Hepatic stellate cell (primary cell): ENCODE results near the gene RBM34.
"Not testable (repeated sequence)": the region's sequence is repeated elsewhere in the genome, so short reads cannot be mapped to it uniquely, and the experiment has no call there.

Source experiments
- DNase-seq: peaks from one replicate; pipeline ENCODE4 v3.0.0; 2011; ENCODE audit warnings: low spot score

RBM34 gene

DNA sequence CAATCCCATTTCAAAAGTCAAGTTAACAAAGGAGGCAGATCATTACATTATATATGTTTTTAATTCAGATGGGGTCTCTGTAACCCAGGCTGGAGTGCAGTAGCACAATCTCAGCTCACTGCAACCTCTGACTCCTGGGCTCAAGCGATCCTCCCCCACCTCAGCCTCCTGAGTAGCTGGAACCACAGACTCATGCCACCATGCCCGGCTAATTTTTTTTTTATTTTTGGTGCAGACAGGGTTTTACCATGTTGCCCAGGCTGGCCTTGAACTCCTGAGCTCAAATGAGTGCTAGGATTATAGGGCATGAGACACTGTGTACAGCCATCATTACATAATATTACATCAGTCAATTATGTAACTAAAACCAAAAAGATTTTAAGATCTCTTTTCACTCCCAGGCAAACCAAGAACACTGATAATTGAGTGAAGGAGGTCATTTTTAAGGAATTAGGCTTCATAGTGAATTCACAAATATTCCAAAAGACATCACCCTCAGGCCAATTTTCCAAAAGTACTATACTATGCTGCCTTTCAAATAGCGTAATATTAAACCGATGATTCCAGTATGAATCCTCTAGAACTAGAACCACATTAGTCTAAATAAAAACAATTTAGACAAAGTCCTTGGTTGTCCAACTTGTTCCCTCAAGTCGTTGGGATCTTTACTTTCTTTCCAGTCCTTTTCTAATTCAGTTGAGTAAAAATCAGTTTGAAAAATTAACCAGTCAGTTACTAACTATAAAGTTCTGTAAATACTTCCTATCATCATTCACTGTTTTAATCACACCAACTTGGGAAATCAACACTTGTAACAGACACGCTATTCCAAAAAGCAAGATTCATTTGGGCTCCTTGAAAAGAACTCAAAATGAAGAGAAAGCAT, 48.5 kb downstream of the RBM34 start:
- no peak for DNase-seq

GRCh38 chr1:235111107-235111506, 49.9 kb downstream of the RBM34 start:
- DNase-seq = no peak

DNA sequence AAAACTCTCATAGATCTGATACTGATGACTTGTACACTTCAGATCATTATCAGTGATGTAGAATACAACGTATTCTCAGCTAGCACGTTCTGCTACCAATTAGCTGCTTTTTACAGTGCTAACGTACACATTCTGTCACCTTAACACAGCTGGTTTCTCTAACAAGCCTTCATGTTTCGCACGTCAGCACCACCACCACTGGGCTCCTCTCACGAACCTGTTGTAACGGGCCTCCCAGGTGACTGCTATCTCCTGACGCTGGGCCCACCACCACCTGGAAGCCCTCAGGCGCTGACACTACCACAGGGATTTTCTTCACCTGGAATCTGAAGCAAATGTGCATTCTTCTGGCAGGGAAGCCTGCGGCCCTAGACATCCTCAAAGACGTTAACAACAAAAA, 52.2 kb downstream of the RBM34 start:
- DNase-seq = no peak

DNA sequence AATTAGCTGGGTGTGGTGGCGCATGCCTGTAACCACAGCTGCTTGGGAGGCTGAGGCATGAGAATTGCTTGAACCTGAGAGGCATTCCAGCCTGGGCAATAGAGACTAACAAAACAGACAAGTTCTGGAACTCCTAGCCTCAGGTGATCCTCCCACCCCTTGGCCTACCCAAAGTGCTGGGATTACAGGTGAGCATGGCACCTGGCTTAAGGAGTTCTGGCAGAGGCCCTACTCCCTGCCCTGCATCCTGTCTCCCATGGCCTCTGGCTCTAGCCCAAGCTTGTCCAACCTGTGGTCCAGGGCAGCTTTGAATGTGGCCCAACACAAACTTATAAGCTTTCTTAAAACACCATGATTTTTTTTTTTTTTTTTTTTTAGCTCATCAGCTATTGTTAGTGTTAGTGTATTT, 52.9 kb downstream of the RBM34 start:
- no peak for DNase-seq

DNA sequence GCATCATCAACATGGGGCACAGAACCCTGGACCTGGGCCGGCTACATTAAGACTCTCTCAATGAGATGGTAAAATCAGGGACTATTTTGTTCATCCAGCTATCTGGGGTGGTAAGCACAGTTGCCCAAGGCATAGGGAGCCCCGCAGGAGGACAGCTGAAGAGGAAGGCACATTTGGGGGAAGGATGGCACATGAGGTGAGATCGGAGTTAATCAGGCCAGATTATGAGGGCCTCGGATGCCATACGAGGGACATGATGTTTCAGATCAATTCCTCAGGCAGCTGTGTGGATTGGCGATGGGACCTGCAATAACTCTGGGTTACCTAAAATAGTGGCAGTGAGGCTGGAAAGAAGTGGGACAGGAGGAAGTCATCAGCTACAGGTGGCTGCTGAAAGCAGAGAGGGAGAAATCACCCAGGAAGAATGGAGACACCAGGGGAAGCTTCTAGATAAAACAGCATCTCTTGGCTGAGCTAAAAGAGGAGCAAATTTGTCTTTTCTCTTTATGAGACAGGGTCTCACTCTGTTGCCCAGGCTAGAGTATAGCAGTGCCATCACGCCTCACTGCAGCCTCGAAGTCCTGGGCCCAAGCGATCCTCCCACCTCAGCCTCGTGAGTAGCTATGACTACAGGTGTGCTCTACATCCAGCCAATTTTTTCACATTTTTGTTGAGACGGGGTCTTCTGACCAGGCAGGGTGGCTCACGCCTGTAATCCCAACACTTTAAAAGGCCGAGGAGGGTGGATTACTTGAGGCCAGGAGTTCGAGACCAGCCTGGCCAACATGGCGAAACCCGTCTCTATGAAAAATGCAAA, 53.5 kb downstream of the RBM34 start:
- DNase-seq = no peak

- no peak for DNase-seq
Observed at GRCh38 chr1:235106457-235106856, 54.6 kb downstream of the RBM34 start.

DNA sequence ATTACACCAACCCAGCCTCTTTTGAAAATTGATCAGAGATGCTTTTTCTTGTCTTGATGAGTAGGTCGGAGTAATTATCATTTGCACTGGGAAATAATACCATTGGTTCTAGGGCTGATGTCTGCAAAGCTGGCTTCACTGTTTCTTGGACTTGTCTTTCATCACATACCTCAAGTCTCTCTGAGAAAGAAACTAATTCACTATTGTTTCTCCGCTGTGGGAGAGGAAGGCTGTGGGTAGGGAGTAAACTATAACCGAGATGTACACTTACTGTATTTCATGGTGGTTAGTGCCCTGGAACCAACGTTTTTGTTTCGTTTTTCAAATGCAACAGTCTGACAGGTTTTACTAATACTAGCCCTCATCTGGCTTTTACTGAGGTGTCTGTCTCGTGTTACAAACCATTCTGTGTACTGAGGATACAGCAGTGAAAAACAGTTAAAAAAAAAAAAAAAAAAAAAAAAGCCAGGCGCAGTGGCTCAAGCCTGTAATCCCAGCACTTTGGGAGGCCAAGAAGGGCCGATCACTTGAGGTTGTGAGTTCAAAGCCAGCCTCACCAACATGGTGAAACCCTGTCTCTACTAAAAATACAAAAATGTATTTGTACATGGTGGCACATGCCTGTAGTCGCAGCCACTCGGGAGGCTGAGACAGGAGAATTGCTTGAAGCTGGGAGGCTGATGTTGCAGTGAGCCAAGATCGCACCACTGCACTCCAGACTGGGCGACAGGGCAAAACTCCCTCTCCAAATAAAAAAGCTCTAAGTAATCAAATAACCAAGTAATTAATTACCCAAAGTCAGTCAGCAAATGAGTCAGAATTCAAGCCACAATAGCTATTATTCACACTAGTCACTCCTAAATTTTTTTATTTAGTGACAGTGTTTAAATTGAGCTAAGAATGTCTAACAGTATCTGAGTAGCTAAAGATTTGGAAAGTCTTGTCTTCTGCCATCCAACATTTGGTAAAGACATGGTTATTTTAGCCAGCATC, 55.7 kb downstream of the RBM34 start:
- DNase-seq = no peak

DNA sequence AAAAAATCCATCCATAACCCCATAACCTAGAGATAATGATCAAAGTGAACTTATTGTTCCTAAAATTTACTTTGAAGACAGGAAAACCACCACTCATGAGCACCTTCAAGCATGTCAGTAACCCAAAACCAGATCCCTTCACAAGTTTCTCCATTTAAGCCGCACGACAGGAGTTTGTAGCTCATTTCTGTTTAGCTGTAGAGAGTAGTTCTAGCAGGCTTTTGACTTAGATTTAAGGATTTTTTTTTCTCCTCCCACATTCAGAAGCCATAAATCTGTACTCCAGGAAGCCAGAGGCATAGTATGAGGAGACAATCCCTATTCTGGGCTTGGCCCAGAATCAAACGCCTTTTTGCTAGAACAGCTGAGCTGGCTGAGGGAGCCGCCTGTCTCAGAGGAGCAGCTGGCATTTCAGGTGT, 58.0 kb downstream of the RBM34 start:
- DNase-seq = no peak

DNA sequence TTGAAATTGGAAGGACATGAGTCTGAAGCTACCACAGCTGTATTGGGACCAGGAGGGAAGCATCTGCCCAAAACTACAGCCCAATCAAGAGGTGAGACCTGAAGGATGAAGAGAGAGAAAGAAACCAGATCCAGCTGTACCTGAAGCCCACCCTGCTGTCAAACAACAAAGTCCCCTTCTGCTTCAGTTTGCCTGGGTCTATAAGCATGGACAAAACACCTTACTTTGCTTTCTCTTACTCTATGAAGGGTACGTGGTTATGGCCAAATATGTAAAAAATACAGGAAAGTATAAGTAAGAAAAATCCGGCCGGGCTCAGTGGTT, 58.8 kb downstream of the RBM34 start:
- no peak for DNase-seq

GRCh38 chr1:235101558-235102258, 59.3 kb downstream of the RBM34 start:
- no peak for DNase-seq

DNA sequence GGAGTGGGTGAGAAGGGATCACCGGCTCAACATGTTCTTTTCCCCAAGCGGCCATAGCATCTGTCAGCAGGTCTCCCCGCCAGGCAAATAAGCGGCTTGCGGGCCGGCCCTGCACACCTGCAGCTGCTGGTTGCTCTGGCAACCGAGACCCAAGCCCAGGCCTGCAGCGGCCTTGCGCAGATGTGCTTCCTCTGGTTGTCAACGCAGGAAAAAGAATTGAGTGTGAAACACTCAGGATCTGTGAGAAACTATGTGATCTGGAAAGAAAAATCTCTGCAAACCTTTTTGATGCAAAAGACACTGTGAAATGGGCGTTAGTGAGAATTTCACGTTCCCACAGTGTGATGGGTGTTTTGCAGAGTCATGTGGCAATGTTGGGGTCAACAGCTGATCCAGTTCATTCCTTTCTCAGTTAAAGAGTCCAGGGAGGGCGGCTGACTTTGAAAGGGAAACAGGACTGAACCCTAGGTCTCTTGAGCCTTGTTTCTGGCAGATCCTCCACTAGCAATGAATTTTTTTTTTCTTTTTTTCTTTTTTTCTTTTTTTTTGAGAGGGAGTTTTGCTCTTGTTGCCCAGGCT, 60.8 kb downstream of the RBM34 start:
- DNase-seq = no peak

GRCh38 chr1:235098991-235099390, 62.1 kb downstream of the RBM34 start:
- DNase-seq = no peak

GRCh38 chr1:235098547-235098946, 62.5 kb downstream of the RBM34 start:
- DNase-seq = no peak

- DNase-seq = not testable (repeated sequence)
Observed at GRCh38 chr1:235097501-235097900, 63.5 kb downstream of the RBM34 start.

DNA sequence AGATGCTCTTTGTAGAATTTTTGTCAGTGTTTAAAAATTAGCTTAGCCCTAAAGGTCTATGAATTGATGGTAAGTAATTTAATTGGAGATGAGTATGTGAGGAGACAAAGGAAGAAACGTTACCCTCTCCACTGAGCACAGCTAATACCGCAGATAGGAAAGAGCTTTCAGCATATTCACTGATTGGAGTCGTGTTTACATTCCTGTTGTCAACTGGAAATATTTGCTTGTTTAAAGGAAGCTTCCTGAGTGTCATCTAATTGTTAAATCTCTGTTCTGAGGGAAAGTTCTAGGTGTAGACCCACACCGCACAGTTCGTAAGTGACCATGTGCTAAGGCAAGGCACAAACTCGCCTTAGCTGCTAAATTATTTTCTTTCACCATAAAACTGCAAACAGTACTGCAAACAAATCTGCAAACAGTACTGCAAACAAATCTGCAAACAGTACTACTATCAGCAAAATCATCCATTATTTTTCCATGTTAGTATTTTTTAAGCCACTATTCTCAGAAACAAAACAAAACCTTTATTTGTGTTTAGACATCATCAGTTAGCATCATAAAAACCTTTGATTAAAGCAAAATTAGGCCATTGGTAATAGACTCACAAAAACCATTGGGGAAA, 65.0 kb downstream of the RBM34 start:
- DNase-seq = no peak

DNA sequence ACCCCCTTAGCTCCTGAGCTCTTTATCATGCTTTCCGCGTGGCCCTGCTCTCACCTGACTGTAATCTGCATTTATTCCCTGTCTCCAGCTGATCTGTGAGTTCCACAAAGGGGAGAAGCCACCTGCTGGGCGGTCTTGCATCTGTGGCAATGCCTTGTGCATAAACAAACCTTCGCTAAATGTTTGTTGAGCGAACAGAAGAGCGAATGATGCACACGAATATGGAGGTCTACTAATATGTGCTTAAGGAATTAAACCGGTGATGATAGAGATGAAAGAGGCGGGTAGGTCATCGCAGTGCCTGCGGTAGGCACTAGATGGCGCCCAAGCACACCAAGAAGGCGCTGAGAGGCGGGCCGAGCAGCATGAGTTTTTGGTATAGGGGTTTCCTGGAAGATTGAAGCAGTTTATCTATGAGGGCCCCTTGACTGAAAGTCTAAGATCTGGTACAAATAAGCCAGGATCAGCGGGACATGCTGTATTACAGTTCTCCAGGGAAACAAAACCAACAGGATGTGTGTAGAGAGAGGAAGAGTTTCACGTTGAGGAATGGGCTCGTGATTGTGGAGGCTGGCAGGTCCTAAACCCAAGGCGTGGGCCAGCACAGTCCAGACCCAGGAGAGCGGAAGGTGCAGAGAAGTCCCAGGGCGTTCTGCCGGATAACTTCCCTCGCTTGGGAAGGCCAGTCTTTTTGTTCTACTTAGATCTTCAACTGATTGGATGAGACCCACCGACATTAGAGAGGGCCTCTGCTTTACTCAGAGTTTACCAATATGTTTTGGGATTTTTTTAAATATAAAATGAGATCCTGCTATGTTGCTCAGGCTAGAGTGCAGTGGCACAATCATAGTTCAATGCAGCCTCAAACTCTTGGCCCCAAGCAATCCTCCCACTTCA, 67.1 kb downstream of the RBM34 start:
- DNase-seq = peak; percentile 73

- DNase-seq = peak; percentile 79
Observed at GRCh38 chr1:235093013-235093695, 67.9 kb downstream of the RBM34 start.

DNA sequence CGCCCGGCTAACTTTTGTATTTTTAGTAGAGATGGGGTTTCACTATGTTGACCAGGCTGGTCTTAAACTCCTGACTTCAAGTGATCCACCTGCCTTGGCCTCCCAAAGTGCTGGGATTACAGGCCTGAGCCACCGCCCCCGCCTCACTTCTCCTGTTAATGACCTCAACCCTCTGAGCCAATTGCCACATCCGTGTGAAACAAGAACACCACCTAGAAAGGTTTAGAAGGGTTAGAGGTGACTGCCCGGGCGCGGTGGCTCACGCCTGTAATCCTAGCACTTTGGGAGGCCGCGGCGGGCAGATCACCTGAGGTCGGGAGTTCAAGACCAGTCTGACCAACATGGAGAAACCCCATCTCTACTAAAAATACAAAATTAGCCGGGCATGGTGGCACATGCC, 68.6 kb downstream of the RBM34 start:
- DNase-seq = not testable (repeated sequence)

GRCh38 chr1:235092045-235092406, 69.0 kb downstream of the RBM34 start:
- DNase-seq = not testable (repeated sequence)
